Right lobe of liver (tissue), 6 donors: Measurements from ENCODE around the gene ARHGEF12. TPM values are rescaled to one million over a fixed set of nuclear protein-coding genes. Genes with fewer than 3 reads are reported as not detected.

Source experiments
- ATAC-seq, 4 donors: fragments of 200-7000 bp; cut with Tn5 transposase; one replicate each; pipeline ENCODE4 v1.9.1; 2020; ENCODE audit warnings: mild to moderate bottlenecking in 4 of 4, moderate library complexity in 4 of 4
- DNase-seq, 3 donors: peaks; one replicate each; pipeline ENCODE4 v3.0.0-alpha.2; 2020
- H3K27ac ChIP-seq, 3 donors: fragments of 200-600 bp; one replicate each; pipeline ENCODE4 v1.8.0; 2022
- H3K27me3 ChIP-seq, 2 donors: fragments of 200-600 bp; one replicate each; pipeline ENCODE4 v1.8.0; 2022
- H3K36me3 ChIP-seq, 4 donors: fragments of 200-600 bp; sonication (generic) in 1 of 4; one replicate each; pipeline versions ENCODE4 v1.5.1 to v1.8.0; 2017 to 2022; ENCODE audit warnings: control low read depth in 1 of 4
- H3K4me1 ChIP-seq, 4 donors: fragments of 200-600 bp; sonication (generic) in 1 of 4; one replicate each; pipeline versions ENCODE4 v1.5.1 to v1.8.0; 2017 to 2022; ENCODE audit warnings: control low read depth in 1 of 4
- H3K4me3 ChIP-seq, 3 donors: fragments of 200-600 bp; one replicate each; pipeline ENCODE4 v1.8.0; 2022
- H3K9me3 ChIP-seq, 4 donors: fragments of 200-600 bp; sonication (generic) in 1 of 4; one replicate each; pipeline versions ENCODE4 v1.5.1 to v1.8.0; 2017 to 2022; ENCODE audit warnings: control low read depth in 1 of 4
- CTCF ChIP-seq, 4 donors: fragments of 200-600 bp in 3 of 4; fragments of 450-650 bp in 1 of 4; IDR thresholded peaks; one replicate each; pipeline versions ENCODE4 v1.5.1 to v1.8.0; 2016 to 2022; ENCODE audit warnings: antibody characterized with exemption in 4 of 4, mild to moderate bottlenecking in 2 of 4
- POLR2A ChIP-seq: fragments of 450-650 bp; IDR thresholded peaks from one replicate; pipeline ENCODE4 v1.6.1; 2017; ENCODE audit warnings: antibody characterized with exemption, mild to moderate bottlenecking
- WGBS: methylation state at CpG from one replicate; pipeline ENCODE4 v1.1.6; 2018; ENCODE audit warnings: low coverage, low lambda C conversion rate; ENCODE audit not compliant: insufficient coverage; ENCODE audit errors: missing lambda C conversion rate; 5-methylcytosine and 5-hydroxymethylcytosine counted together
- intact Hi-C, 2 donors: fragments of 100-400 bp; cut with DNase I; formaldehyde crosslinking; loops; one replicate each; pipeline versions ENCODE4 v1.11.2 to v1.14.1; 2022
- total RNA-seq, 6 experiments: library from RNA; depleted of rRNA in 2 of 6; stranded (reverse); fragments of >200 nt in 2 of 6; fragmentation: NEBNext Ultra II Directional in 3 of 6; extraction: Animal tissue kit (Norgen Biotek cat#: 25700) in 3 of 6; gene quantifications; one replicate each; pipeline versions ENCODE4 v1.1.0 to v1.2.4, GENCODE V29; 2016 to 2023
- donor health status: DM: no; HTN: yes; CAD: no.
- donor health status: DM: no; HTN: no; CAD: no.
- donor health status: DM: no; HTN: no; CAD: no.
- donor health status: DM: no; HTN: yes; CAD: no.
- donor health status: DM: no; HTN: yes; CAD: no.

Gene ARHGEF12
- total RNA-seq, 6 experiments from 2014 or later, result 75.1 to 113 (median 94.0) TPM

- intact Hi-C loops, result no loop called here
- ATAC-seq (peak in 2 of 4 donors; percentile 38 to 52), DNase-seq (no peak)
- 36% methylated on average over 3 of the region's 3 CpGs for WGBS
- TF ChIP-seq CTCF (IDR thresholded peaks at IDR 0.05), result no peak
- H3K4me3 ChIP-seq, result no peak overlapping the region
- no peaks in the 10 kb centered on the region for H3K9me3 ChIP-seq
- no peaks in the 10 kb centered on the region for H3K36me3 ChIP-seq
- H3K4me1 ChIP-seq, result no peaks in the 10 kb centered on the region
- H3K27me3 ChIP-seq, result no peaks in the 10 kb centered on the region
- no peak overlapping the region for H3K27ac ChIP-seq
These were observed 25.3 kb upstream of the ARHGEF12 start for GRCh38 chr11:120310870-120311269.

GRCh38 chr11:120314861-120315260, 21.4 kb upstream of the ARHGEF12 start:
- DNase-seq (no peak), ATAC-seq (no peak)
- Histone ChIP-seq H3K27ac (no peak overlapping the region), H3K27me3 (no peaks in the 10 kb centered on the region), H3K4me1 (no peaks in the 10 kb centered on the region), H3K36me3 (no peaks in the 10 kb centered on the region), H3K9me3 (no peaks in the 10 kb centered on the region), H3K4me3 (no peak overlapping the region)
- WGBS, result 83% methylated on average over 1 of the region's 3 CpGs
- no peak for TF ChIP-seq POLR2A
- intact Hi-C loops, result no loop called here

DNA sequence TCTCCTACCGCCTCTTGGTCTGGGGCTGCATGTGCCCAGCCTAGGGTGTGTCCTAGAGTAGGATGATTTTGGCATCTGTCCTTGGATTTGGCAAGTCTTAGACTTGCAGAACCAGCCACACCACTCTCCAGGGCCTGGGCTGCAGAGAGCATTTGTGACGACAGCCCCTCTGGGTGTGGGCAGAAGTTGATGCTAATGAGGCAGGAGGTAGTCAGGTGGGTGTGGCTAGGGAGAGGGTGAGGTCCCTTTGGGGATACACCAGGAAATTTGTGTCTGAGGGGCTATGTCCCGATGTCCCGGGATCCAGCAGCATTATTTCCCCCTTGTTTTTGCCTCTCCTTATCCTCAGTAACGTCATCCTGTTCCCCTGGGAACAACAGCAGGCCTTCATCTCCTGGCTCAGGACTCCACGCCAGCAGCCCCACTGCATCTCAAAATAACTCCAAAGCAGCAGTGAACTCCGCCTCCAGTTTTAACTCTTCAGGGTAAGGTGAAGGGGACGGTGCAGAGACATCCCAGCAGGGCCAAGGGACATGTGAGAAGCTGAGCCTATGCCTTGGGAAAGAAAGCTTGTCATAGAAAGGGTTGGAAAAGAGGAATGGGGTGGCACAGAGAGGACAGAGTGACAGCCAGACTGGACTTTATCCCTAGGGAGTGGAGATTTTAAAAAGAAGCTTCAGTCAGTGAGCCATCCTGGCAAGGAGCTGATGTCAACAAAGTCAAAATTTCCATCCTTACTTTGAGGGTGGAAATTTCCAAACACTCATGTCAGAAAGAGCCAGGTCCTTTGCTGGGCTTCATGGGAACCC, 19.1 kb upstream of the ARHGEF12 start:
- WGBS, result 42% methylated on average over 7 of the region's 8 CpGs
- H3K27ac ChIP-seq, result no peak overlapping the region
- peak in 3 of 4 donors; percentile 12 to 38 (median 33) for ATAC-seq

DNA sequence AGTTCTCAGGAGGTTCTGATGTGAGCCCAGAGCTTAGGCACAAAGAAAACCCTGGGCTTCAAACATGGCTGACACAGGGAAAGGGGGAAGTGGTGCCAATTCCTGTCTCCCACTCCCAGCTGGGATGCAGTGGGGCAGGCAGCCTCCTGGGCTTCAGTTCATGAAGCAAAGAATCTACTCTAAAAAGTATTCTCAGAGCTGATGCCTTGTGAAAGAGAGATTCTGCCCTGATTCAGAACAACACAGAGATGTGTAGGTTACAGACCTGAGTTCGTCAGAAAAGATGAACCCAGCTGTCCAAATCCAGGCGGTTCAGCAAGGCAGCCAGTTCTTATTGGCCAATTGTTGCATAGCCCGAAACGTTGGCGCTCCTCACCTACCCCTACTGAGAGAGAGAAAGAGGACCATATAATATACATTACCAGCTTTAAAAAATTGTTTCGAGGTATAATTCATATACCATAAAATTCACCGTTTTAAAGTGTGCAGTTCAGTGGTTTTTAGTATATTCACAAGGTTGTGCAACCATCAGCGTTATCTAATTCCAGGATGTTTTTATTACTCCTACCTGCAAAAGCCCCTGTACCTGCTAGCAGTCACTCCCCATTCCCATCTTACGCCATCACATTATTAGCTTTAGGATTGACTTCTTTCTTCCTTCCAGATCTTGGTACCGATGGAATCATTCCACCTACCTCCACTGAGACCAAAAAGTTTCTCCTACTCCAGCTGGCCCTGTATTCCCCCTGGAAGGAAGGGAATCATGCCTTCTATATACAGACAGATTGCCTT, 18.3 kb upstream of the ARHGEF12 start:
- Histone ChIP-seq H3K9me3 (no peaks in the 10 kb centered on the region), H3K4me3 (no peak overlapping the region), H3K36me3 (no peaks in the 10 kb centered on the region), H3K27me3 (no peaks in the 10 kb centered on the region), H3K4me1 (no peaks in the 10 kb centered on the region), H3K27ac (no peak overlapping the region)
- ATAC-seq, result no peak
- intact Hi-C loops, result no loop called here
- WGBS, result 72% methylated on average over 9 of the region's 10 CpGs
- no peak for TF ChIP-seq POLR2A
- no peak for TF ChIP-seq CTCF (IDR thresholded peaks at IDR 0.05)
- no peak for DNase-seq

More for the DNA sequence above, 19.1 kb upstream of the ARHGEF12 start:
- Histone ChIP-seq H3K4me3 (no peak overlapping the region), H3K9me3 (no peaks in the 10 kb centered on the region), H3K27me3 (no peaks in the 10 kb centered on the region), H3K36me3 (no peaks in the 10 kb centered on the region), H3K4me1 (no peaks in the 10 kb centered on the region)
- no peak for DNase-seq
- no peak for TF ChIP-seq POLR2A
- TF ChIP-seq CTCF (IDR thresholded peaks at IDR 0.05), result no peak
- intact Hi-C loops, result no loop called here

- intact Hi-C loops, result no loop called here
- WGBS, result 80% methylated on average over 4 of the region's 4 CpGs
- DNase-seq, result no peak
These were observed 17.3 kb upstream of the ARHGEF12 start for GRCh38 chr11:120318906-120319305.

More at GRCh38 chr11:120318906-120319305, 17.3 kb upstream of the ARHGEF12 start:
- Histone ChIP-seq H3K27ac (no peak overlapping the region), H3K27me3 (no peaks in the 10 kb centered on the region), H3K36me3 (no peaks in the 10 kb centered on the region), H3K4me3 (no peak overlapping the region), H3K4me1 (no peaks in the 10 kb centered on the region), H3K9me3 (no peaks in the 10 kb centered on the region)
- no peak for TF ChIP-seq POLR2A
- TF ChIP-seq CTCF (IDR thresholded peaks at IDR 0.05), result no peak
- no peak for ATAC-seq
